ENCODE results near the gene CADM1.

CADM1 gene

DNA sequence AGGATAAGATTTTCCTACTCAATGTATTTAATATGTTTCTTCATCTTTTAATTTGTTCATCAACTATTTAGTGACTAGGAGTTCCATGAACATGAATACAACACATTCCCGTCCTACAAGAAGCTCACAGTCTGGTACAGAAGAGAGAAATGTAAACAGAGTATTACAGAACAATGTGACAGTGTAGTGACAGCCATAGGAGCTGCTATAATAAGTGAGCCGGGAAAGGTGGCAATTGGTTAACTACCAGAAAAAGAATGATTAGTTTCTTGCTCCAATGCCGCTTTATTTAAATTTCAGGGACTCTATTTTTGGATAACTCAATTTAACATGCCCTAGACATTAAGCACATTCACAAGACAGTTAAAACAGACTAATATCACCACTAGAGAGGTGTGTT lies 192.3 kb downstream of the CADM1 start:
- no peak for DNase-seq

DNA sequence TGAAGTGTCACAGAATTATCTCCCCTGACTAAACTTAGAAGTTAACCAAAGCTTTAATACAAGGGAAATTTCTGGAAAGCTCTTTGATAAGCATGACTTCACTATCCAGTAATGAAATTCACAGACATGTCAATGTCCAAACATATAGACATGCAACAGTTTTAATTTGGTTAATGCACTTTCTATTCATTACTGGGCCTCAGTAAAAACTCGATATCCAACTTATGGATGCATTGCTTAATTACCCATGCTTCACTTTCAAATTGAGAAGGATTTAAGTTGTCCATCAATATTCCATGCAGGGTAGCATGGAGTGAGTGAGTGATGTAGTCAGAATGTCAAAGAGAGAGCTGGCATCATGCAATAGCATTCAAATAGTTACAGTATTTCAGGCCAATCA lies 197.5 kb downstream of the CADM1 start:
- DNase-seq = no peak

DNA sequence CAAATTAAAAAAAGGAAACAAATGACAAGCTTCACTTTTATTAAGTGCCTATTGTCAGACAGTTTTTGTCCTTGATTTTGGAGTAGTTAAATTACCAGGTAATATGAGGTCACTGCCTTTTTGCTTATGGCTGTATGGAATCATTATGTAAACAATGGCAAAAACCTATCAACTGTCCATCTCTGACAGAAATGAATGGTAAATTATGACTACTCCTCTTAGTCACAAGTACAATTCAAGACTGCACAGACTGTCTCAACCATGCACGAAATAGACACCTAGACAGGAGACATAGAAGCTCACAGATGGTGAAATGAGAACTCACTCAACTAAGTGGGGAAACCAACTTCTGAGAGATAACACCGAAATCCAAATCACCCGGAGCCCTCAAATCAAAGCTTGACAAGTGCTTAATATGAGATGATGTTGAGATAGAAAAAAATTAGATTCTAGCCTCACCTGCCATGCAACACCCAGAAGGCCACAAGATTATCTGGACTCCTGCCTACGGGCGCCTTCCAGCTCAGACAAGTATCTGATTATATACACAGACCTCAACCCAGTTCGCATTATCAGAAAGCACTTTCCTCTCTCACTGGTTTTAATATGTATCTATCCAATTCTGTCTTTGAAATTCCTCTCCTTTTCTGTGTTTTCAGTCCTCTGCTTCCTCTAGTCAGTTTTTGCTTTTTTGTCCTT lies 199.3 kb downstream of the CADM1 start:
- no peak for DNase-seq

DNA sequence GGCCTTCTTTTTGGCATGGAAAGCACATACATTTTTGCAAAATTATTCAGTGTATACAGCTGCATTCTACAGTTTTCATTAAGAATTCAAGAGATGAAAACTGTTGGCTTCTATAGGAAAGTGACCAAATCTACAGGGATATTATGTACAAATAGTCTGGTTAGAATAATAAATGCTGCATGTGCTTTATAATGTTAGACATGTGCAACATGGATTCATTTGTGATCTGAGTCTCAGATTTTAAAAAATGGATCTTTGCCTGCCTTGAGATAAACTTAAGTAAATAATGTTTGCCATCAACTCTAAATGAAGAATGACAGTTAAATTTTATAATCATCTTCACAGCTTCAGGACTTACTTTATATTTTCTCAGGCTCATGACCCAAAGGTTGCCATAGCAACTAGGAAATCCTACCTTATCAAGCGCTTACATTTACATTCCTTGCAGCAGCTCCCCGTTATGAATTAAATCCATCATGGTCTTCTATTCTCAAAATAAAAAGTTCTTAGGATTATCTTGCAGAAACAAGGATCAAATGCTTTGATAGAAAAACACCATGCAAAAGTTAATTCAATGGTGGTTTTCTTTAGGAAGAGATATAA lies 200.2 kb downstream of the CADM1 start:
- no peak for DNase-seq

DNA sequence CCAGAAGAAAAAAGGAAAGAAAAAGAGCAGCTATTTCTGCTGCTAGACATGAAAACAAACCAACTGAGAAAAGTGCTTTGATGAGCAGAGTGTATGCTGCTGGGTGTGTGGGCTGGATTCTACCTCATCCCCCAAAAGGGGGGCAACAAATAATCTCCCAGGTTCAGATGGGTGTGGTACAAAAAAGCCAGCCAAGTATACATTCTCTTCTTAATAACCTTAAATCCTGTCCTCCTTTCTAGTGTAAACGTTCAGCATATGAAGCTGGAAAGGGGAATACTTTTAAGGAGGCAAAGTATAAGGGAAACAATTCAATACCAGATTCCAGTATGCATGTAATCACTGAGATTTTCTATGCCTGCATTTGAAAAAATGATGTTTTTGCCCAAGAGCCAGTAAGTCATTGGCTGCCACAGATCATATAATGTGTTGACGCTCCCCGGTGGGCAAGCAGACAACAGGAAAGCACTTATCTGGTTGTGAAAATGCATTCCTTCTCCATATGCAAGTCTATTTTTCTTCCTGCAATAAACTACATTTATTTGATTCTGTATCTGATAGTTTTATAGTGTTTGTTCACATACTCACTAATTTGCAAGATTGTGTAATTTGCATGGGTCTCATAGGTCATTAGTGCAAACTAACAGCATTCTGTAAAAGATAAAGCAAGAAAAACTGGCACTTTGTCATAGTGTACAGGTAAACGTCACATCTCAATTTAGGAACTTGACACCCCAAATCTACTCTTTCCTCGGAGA lies 201.1 kb downstream of the CADM1 start:
- no peak for DNase-seq

DNA sequence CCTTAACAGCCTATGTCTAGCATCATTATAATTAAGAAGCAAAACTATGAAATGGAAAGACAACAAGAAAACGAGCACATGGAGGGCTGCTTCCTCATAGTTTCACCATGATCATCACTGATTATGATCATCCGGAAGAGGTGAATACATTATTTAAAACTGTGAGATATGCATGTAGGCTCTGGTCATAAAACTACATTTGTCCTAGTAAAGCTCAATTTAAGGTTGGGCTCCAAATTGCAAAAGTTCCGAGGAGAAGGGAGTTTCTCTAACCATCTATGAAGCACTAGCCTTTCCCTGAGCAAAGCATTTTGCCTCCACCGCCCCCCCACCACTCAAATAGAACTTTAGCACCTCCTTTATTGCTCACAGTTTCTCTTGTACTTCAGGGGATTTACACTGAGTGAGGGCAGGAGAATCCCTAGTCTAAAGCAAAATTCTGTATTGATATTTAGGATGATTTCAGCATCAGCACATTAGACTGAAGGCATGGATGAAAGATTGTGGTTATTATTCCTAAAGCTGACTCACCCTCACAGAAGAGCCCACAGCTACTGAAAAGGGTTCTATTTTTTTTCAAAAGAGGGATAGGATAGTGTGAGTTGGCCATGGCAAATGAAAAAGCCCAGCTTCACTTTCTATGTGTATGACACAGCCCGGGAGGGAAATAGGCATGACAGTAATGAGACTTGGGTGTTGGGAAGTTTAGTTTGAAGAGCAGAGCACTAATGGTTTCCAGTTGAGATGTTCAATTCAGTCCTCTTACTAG lies 203.4 kb downstream of the CADM1 start:
- no peak for DNase-seq

DNA sequence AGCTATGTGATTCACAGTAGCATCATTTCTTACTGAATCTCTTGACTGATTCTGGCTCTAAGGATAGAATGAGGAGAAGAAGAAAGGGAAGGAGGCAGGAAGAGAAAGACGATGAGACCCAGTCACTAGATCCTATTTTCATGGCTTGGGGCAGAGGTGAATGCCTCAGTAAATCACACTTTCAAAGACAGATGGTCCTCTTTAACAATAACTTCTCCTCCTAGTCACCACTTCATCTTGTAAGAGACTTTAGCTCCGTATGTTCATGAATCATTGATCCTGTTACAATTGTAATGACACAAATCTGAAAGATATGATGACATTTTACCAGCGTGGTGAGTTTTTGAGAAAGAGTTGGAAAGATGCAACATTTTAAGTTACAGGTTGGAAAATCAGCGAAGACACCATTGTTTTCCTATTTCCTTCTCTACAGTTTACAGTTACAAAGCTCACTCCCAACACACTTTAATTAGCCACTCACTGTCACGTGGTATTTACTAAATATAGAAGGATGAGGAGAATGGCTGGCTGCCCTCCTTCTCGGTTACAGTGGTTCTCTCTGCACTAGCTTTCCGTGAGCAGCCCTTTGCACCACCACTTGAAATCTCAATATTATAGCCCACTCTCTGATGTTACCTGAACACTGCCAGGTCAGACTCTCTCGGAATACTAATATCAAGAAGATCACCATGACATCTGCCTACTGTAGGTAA lies 205.8 kb downstream of the CADM1 start:
- no peak for DNase-seq

DNA sequence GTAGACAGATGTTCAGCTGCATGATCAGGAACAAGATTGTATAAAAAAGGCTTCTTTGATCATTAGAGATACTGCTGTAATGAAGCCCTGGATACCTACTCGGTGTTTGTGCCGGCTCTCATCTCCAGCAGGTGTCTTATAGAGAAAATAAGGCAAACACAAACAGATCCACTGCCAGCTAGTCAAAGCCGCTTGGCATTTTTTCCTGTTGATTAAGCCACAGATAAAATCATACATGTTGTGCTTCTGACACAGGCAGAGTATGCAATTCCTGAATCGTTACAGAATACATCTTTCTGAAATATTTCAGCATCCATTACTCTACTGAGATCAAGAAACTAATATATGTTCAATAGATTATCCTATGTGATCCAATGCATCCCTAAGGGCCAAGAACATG lies 206.9 kb downstream of the CADM1 start:
- DNase-seq = no peak

DNA sequence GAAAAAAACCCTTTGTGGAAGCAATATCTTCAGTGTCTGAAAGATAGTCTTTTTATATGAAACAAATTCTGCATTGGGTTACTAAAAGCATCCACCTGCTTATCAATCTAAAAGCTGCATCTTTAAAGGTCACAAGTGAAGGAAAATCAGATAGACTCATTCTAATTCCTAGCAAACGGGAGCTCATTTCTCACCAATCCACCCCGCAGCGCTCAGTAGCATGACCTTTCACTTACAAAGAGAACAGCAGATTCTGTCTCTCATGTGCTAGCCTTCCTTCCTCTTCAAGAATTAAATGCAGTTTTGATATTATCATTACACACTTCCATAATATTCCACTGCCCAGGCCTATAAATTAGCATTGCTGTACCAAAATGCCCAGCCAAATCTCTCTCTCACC lies 212.9 kb downstream of the CADM1 start:
- no peak for DNase-seq

DNA sequence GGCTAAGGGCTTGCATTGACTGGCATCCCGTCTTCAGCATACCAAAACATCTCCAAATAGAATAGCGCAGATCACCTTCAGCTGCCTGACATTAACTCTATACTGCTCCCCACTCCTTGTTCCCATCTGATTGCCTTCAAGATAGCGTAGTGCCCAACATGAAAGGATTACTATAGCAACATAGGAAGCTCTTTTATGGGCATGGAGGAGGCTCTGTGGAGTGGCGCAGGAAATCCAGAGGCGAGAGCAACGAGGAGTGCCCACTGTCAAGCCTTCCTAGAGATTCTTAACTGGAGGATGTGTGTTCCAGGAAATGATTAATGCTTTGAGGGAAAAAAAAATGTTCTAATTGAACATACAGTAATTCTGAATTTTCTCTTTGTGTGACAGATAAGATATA lies 213.3 kb downstream of the CADM1 start:
- no peak for DNase-seq

DNA sequence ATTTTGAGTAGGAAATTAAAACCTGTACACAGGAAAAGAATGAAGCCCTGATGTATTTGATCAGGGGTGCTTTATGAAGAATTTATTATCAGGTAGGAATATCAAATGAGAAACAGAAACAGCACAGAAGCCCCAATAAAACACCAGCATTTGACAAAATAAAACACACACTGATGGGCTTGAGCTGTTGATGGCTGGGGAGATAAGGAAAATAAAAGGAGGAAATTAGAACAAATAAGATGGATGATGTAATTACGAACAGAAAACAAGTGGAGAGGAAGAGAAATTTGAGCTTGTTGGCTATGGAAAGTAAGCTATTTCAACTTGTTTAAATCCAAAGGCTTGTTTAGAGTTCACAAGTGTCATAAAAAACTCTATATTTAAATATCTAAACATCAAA lies 213.7 kb downstream of the CADM1 start:
- DNase-seq = no peak

DNA sequence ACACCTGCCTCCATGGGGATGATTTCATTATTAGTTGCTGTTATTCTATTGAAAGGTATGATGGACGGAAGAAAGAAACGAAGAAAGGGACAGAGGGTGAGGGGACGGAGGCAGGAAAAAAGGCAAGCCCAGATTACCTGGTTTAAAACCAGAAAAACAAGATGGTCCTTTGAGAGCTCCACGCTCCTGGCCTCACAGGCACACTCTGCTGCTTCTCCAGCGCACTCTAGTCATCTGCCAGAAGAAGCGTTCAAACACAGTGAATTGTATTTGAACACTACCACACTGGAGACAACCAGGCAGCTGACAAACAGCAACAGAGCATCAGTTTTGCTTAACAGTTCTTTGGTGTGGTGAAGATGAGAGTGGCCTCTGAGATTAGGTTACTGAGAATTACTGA lies 216.9 kb downstream of the CADM1 start:
- DNase-seq = no peak

DNA sequence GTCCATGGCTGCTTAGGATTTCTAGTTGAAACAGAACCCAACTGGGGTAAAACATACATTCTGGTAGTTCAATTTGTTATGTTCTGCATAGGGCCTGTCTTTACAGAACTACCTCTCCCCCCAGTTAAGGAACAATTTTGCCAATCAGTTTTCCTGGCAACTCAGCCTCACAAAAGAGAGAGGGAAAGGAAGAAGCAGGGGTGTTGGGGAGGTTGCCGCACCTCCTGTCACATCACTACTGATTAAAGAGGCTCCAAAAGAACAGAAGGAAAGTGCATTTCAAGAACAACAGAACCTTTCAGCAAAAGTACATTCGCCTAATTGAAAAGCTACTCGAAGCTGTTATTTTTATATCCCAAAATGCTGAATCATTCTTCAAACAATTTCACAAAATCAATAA lies 217.6 kb downstream of the CADM1 start:
- DNase-seq = no peak

DNA sequence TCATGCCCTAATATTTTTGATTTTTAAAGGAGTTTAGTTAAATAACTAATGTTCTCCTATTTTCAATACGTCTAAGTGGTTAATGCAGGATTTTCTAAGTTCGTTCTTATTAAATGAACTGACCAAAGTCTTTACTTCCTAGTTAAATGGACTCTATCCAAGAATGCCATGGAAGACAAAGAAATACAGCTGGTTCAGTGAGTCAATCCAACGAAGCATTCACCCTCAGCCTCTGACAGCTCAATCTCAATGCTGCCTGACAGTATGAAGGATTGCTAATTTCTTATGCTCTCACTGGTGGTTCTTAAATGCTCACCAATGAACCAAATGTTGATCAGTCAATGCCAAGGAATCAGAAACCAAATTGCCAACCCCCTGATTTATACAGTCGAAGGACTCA lies 219.4 kb downstream of the CADM1 start:
- DNase-seq = no peak

DNA sequence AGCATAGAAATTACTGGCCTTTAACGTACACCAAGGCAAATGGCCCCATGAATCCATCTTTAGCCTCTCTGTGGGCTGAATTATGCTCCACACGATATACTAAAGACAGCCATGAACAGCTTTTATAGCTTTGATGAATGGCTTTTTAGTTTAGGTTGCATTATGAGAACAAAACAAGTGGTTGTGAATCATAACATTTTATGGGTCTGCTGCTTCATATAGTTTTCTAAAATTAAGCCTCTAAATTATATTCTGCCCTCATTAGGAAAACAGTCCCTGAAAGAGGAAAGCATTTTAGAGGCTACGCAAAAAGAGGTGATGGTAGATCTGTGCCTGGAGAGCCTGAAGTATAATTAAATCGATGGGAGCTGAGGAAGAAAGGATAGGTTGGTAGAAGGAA lies 221.3 kb downstream of the CADM1 start:
- no peak for DNase-seq

DNA sequence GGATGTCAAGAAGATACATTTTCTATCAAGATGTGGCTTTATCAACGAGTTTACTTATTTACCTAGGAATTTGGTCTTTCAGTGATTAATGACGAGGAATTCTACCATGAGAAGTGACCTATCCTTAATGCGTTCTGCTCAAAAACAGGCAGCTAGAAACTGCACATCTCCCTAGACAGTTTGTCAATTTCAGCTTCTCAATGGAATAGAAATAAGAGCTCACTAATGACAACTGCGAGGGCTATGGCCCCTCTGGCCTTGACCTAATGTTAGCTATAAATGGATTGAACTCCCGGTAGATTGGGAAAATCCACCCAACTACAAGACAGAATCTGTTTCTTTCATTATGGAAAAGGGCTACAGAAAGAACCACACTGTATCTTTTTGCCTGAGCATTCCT lies 223.4 kb downstream of the CADM1 start:
- DNase-seq = no peak

DNA sequence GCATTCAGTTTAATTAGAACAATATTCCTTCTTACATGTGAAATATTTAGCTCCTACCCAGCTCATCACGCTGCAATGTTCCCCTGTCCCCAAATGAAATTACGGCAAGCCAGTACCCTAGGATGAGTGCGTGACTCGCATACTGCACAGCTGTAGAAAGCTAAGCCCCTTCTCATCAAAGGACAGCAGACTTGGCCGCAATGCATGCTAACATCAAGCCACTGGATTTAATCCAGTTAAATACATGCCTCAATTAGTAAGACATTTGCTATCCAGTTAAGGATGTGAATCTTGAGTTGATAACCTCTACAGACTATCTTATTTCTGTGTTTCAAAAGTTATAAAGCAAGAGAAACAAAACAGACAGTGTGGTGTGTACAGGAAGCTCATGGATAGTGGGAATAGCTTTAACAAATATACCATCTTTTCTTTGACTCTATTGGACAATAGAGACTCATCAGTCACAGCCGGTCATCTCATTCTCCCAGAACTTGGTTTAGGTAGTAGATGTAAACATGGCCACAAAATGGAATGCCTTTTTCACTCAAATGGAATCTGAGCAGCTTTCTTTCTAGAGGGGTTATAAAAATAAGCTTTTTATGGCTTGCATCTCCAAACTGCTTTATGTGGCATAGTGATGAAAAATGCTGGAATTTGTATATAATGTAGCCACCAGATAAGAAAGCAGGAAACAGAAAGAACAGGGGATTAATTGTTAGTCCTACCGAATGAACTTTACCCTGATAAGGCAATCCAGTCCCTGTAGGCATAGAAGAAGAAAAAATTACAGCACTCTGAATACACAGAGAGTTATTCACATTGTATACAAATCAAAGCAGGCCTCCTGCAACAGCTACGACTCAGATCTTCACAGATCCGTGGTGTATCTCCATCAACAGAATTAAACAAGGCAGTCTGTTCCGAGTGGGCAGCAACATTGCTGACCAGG lies 224.1 kb downstream of the CADM1 start:
- no peak for DNase-seq

DNA sequence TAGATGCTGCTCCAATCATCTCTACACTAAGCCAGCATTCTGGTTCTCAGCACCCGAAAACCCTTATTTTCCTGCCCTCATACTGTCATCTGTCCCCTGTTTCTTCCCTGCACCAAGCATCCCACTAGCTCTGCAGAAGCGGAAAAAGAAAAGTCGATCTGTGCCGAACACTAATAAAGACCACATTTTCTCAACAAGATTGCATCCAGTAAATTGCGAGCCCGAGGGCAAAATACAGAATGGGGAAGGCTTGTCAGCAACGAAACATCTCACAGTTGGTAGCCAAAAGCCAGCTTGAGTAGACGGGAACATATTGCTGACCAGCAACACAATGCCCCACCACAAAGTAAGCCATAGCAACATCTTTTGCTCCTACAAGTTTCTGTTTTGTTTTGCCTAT lies 227.4 kb downstream of the CADM1 start:
- no peak for DNase-seq

DNA sequence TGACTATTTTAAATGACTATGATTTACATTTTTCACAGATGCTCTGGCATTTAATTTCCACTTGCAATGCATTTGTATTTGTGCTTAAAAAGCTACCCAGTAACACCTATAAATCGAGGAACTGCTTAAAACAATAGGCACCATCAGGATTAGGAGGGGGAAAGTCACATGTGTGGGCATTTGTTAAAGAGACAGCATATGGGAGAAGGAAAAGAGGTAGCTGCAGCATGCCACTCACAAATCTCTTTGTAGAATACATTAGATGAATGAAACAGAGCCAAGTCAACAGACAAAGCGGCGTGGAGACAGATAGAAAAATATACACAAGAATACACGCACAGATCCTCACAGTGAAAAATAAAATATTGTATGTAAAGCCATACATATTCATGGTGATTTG lies 228.0 kb downstream of the CADM1 start:
- DNase-seq = no peak

DNA sequence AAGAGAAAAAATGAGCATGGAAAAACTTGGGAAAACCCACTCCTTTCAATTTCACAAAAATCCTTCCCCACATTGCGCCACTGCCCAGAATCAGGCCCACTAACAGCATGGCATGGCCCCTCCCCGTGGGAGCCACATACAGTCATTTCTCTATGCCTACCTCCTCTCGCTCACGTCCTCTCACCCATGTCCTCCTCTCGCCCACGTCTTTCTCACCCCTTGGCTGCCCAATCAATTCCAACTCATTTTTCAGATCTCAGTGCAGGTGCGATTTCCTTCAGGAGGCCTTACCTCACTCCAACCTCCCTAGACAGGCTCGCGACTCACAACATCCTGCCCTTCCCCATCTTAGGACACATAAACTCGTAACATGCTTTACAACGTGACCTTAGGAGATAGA lies 229.2 kb downstream of the CADM1 start:
- DNase-seq = no peak

DNA sequence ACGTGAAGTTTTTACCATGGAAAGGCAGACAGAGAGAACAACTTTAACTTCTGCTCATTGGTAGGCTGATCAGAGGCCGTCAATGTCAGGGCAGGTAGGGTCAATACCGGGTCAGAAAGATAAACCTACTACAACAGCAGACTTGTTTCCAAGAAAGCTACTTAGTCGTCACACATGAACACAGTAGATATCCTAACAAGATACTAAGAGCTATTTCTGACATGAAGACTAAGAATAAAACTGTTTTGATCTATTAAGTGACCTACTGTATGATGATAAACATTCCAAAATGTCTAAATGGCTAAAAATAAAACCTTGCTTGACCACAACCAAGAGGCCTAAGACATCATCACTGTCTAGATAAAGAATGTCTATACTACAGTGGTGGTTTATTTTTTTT lies 231.3 kb downstream of the CADM1 start:
- no peak for DNase-seq

DNA sequence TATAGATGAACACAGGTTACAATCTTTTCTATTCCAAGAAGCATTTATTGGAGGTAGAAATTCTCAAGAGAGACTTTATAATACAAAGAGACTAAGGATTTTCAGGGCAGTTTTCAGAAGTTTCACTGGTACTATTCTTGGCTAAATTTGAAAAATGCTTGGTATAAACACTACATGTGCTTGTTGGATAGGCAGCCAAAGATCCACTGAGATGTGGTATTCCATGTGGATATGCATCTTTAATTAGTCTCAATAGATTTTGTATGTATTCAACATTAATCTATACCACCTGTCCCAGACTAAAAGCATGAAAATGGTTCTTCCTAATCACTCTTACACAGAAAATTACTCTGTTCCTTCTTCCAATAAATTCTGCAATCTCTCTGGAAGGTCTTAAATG lies 232.6 kb downstream of the CADM1 start:
- DNase-seq = no peak

Measured in MV-4-11 (cell line).